GM12891 (cell line): ENCODE results near the gene SCGB1C1.

Source experiments
- PAX5 ChIP-seq: IDR thresholded peaks from 2 replicates; pipeline ENCODE4 v1.6.1; 2011; ENCODE audit warnings: low read length, moderate library complexity, mild to moderate bottlenecking; ENCODE audit not compliant: insufficient read depth, severe bottlenecking
- POLR2A ChIP-seq: IDR thresholded peaks from 2 replicates; pipeline ENCODE4 v1.6.1; 2011; ENCODE audit warnings: low read depth, low read length, control low read depth
- POLR2AphosphoS5 ChIP-seq: IDR thresholded peaks from 2 replicates; pipeline ENCODE4 v1.6.1; 2011; ENCODE audit warnings: low read depth, low read length, control low read depth
- SPI1 ChIP-seq: IDR thresholded peaks from 2 replicates; pipeline ENCODE4 v1.6.1; 2011; ENCODE audit warnings: low read depth, low read length, control low read depth
- TAF1 ChIP-seq: IDR thresholded peaks from 2 replicates; pipeline ENCODE4 v1.6.1; 2011; ENCODE audit warnings: low read depth, low read length, control low read depth

DNA sequence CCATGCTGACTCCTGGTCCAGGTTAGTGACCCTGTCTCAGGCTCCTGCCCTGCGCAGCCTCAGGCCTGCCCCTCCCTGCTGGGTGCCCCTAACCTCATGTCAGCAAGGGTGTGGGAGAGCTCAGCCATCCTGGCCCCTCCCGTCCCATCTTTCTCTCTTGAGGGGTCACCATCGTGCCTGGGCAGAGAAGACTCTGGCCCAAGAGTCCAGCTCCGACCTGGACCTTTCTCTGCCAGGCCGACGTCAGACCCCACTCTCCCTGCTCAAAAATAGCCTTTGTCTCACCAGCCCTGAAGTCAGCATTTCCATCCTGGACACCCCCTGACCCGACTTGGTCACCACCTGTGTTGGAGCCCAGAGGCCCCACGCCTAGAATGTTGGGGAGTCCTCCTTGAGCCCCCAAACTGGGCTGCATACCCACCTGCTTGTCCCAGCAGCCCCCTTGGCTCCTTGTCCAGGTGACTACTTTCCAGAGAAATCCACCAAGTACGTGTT is 4.9 kb downstream of the SCGB1C1 start:
- no peak for TF ChIP-seq POLR2AphosphoS5
- no peak for TF ChIP-seq POLR2A
- no peak for TF ChIP-seq TAF1
- no peak for TF ChIP-seq PAX5
- TF ChIP-seq SPI1 = no peak
